ENCODE measurements around the gene GRK5.

The GRK5 gene

DNA sequence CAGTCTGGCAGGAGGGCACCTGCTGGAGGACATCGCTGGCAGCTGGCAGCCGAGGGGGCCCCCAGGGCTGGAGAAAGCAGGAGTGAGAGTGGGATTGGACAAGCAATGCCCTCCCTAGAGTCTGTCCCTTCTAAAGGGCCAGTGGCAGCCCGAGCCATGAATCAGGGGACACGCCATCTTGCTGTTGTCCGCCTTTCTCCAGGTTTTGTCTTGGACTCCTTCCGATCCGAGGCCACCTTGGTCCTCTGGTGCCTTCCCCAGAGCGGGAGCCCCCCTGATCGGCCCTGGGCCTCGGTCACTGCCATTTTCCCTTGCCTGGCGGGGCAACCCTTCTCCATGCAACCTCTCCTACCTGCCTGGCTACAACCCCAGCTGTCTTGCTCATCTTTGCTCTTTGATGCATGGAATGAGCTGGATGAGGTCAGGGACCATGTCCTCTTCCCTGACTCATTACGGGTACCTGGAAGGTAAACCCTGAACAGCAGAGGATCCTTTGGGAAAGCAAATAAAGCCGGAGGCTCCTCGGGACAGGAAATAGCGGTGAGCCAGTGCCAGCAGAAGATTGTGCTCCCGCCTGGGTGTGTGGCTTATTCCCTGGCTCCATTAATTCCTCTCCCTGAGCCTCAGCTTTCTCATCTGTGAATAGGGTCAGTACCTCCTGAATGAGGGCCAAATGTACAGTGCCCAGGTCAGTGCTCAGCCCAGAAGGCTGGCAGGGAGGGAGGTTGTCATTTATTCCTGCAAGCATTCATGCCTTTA lies 112.0 kb downstream of the GRK5 start:
- DNase-seq (ENCODE audit: low read depth), result no peak

DNA sequence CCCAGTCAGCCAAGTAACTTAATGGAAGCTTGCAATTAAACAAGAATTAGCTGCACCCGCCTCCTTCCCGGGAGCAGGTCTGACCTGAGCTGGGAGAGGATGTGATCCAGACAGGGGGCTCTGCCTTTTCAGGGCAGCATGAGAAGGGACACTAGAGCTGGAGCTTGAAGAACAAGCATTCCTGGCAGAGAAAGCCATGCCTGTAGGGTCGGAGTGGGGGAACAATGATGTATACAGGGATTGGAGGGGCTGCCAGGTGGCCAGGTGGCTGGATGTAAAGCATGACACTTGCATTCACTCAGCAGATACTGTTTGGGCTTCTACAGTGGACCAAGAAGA lies 112.5 kb downstream of the GRK5 start:
- DNase-seq (ENCODE audit: low read depth), result no peak

DNA sequence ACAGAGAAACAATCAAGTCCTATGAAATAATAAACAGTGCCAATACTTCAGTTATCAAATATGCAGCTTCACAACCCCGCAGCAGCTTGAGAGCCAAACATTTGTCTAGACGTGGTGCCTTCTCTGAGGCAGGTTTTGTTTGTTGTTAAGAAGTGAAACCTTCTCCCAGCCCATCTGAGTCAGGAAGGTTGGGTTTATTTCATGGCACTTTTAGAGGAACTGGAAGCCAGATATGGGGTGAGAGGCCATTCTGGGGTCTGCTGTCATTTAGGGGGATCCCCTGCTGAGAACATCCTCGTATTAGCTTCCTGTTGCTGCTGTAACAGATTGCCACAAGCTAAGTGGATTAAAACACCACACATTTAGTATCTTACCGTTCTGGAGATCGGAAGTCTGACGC lies 113.6 kb downstream of the GRK5 start:
- DNase-seq (ENCODE audit: low read depth), result no peak

DNA sequence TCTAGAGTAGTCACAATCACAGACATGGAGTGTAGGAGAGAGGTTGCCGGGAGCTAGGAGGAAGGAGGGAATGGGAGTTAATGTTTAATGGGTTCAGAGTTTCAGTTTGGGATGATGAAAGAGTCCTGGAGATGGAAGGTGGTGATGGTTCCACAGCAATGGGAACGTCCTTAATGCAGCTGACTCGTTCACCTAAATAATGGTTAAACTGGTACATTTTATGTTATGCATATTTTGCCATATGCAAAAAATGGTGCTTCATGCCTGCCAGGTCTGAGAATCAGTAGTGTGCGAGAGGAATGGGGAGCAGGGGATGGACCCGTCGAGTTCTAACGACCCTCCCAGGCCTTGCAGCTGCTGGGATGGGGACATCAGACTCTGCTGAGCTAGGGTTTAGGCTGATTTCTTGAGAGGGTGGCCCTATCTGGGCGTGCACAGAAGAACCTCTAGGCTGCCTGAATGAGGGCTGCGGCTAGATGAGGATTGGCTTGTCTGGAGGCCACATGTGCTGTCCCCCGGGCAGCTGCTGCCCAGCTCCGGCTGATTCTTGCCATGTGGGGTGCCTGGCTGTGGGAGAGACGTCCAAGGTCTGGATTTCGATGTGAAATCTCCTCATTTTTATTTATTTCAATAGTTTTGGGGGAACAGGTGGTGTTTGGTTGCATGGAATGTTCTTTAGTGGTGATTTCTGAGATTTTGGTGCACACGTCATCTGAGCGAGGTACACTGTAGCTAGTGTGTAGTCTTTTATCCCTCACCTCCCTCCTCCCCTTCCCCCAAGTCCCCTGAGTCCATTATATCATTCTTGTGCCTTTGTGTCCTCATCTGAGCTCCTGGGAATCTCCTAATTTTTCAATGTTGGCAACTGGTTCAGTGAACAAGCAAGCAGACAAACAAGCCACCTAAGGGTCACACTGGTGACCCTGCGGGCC lies 116.0 kb downstream of the GRK5 start:
- DNase-seq (ENCODE audit: low read depth), result no peak

DNA sequence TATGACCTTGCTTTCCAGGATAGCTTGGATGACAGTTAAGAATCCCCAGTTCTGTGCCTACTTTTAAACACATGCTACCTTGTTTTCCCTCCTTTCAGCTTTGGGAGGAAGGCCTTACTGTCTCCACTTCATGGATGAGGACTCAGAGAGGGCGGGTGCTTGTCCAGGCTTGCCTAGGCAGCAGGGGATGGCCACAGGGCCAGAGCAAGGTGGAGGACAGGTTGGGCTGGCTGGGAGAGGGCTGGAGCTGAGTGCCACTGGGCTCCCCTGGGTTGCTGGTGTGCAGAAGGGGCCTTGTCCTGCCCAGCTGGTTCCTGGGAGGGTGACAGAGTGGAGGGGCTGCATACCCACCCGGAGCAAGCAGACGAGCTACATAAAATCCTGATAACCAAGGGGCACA lies 117.8 kb downstream of the GRK5 start:
- no peak for DNase-seq (ENCODE audit: low read depth)

DNA sequence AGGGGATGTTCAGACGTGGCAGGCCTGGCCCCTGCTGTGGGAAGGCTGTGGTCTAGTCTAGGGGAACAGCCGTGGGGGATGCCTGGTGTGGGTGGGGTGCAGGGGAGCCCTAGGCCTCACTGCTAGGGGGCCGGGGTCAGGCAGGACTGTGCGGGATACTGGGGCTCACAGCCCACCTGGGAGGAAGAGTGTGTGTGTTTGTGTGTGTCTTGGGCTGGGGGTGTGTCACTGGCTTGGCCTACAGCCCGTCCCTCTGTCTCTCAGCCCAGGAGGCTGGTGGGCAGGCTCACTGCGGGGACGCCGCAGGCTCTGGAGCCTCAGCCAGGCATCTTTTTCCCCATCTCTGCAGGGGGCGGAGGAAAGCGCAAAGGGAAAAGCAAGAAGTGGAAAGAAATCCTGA lies 118.8 kb downstream of the GRK5 start:
- DNase-seq (ENCODE audit: low read depth), result no peak

DNA sequence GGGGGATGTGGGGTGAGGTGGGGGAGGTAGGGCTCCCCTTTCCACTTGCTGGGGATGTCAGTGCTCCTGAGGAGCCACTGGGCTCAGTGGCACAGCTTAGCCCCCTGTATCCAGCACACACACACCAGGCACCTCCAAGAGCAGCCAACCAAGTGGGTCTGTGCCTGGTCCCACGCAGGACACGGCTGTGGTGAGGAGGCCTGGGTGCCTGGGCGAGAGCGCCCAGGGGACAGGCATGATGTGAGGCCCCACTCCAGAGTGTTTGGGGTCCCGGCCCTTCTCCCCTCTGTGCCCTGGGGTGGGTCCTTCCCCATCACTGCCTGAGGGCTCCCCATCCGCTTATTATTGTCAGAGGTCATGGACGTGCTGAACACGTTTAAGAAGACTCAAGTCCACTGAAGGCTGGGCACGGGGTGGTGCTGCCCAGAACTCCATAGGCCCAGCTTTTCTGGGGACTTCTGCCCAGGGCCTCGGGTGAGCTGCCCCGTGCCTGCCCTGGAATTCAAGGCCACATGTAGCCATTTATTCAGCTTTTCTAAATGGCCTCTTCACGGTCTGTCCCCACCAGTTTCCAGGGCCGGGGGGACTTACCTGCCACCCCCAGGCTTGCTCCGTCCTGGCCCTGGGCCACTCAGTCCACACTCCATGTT lies 119.8 kb downstream of the GRK5 start:
- DNase-seq (ENCODE audit: low read depth), result no peak

DNA sequence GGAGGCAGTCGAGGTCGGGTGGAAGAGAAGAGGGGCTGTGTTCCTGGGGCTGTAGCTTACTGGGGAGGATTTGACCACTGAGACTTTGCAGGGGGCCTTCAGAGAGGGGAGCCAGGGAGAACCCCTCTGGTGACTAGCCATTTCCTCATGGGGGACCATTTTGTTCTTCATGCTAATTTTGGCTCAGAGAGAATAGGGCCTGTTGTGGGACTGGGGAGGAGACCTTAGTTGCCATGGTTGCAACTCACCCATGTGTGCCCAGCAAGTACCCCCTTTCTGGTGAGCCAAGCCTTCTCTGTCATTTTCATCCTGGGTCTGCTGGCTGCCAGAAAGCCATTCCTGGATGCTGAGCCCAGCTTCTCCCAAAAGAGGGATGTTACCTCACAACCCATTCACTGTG lies 120.9 kb downstream of the GRK5 start:
- no peak for DNase-seq (ENCODE audit: low read depth)

DNA sequence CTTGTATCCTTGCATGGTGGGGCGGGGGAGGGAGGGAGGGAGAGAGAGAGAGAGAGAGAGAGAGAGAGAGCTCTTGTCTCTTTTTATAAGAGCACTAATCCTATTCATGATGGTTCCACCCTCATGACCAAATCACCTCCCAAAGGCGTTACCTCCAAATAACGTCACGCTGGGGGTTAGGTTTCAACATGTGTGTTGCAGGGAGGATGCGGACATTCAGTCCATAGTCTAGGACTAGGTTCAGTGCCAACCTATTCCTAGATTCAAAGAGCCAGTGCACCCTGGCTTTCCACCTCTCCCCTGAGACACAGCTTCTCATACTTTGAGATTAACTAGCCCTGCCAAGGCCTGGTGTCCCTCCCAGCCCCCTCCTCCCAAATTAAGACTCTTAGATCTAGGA lies 123.0 kb downstream of the GRK5 start:
- no peak for DNase-seq (ENCODE audit: low read depth)

DNA sequence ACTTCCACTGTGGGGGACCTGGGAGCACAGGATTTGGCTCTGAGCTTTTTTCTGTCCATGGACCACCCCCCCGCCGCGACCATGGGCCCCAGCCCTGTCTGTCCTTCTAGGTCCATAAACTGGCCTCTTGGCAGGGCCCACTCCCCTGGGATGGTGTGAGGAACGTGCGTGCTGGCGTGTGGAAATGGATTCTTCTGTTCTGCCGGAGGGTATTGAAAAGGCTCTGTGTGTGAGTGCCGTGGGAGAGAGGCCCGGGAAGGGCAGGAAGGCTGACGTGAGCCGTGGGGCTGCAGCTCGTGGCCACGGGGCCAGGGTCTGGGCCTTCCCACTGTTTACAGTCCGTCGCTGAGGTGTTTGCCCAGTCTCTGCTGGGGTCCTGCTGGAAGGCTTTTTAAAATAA lies 123.7 kb downstream of the GRK5 start:
- DNase-seq (ENCODE audit: low read depth), result no peak

DNA sequence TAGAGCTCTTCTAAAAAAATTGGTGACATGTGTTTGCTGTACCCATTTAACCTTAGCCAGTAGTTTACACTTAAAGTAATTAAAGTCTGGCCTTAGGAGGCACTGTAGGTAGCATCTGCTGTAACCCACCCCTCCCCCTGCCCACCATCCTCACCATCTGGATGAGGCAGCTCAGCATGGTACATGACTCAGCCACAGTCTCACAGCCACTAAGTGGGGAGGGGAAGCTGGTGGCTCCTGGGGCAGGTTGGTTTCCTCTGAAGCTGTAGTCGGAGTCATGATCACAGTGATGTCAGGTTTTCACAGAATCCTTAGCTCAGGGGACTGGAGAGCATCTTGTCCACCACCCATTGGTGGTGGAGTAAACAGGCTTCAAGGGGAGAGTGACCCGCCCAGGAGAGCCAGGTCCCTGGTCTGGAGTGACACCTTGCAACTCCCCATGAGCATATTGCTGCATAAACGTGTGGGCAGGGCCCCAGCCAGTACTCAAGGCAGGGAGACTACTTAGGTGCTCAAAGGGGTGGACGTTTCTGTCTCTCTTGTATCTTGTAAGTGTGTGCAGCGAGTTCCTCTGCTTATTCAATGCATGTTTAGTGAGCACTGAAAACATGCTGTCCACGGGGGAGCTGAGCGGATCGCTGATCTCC lies 125.9 kb downstream of the GRK5 start:
- DNase-seq (ENCODE audit: low read depth), result peak; percentile 59

DNA sequence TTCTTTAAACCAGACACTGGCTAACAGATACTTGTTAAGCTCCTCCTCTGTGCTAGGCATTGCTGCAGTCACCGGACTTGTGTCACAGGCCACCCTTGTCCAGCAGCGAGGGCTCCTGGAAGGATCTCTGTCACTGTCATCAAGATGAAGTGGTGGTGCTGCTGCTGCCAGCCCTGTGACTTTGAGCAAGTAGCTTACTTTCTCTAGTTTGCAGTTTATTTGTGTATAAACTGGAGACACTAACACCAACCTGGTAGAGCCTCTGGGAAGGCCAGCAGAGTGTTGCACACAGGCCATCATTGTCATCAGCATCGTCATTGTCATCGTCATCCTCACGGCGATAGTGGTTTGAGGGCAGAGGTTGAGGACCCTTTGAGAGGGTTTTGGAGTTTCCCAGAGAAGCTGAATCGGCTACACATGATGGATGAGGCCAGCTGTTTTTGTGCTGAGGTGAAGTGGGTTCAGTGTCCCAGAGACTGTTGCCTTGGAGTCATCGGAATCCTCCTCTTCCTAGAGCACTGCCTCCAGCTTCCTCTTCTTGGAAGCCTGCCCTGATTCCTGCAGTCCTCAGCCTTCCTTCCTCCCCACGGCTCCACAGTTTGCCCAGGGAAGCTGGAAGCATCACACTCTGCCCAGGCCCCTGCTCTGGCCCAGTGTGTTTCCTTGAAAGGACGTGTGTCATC lies 128.4 kb downstream of the GRK5 start:
- DNase-seq (ENCODE audit: low read depth), result no peak

DNA sequence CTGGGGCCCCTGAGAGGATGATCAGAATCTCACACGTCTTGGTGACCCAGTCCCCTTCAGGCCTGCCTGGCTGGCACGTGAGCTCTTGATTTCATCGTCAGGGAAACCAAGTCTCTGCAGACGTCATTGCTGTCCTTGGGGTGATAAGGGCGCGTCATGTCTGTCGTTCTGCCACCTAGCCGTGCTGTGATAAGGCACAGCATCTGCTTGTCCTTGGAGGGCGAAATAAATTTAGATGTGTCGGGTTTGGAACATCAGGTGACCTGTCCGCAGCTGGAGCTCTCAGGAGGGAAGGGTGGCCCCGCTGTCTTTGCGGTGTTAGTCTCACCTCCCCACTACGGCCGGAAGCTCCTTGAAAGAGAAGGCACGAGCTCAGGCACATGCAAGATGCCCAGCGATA lies 129.2 kb downstream of the GRK5 start:
- no peak for DNase-seq (ENCODE audit: low read depth)

DNA sequence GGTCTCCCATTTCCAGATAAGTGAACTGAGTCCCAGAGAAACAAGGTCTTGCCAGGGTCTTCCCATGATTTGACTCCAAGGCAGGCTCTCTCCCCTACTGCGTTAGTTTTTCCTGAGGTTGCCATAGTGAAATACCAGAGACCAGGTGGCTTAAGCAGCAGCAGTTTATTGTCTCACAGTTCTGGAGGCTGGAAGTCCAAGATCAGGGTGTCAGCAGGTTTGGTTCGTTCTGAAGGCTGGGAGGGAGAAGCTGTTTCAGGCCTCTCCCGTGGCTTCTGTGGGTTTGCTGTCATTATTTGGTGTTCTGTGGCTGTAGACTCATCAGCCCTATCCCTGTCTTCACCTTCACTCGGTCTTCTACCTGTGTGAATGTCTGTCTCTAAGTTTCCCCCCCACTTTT lies 129.9 kb downstream of the GRK5 start:
- DNase-seq (ENCODE audit: low read depth), result no peak

DNA sequence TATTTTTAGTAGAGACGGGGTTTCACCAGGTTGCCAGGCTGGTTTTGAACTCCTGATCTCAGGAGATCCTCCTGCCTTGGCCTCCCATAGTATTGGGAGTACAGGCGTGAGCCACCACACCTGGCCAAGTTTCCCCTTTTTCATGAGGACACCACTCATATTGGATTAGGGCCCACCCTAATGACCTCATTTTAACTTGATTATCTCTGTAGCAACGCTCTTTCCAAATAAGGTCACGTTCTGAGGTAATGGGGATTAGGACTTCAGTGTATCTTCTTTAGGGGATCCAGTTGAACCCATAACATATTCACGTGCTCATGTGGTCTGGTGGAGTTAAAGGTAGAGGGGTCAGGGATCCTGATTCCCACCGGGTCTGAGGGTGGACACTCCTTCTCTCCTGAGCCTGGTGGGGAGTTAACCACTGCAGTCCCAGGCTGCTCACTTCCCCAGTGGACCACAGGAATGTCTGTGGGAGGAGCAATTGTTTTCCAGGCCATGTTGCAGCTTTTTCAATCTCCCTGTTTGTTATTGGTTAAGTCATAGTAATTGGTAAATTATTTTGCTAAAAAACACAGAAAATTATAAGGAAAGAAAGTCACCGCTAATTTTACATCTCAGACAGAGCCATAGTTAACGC lies 130.5 kb downstream of the GRK5 start:
- DNase-seq (ENCODE audit: low read depth), result no peak

DNA sequence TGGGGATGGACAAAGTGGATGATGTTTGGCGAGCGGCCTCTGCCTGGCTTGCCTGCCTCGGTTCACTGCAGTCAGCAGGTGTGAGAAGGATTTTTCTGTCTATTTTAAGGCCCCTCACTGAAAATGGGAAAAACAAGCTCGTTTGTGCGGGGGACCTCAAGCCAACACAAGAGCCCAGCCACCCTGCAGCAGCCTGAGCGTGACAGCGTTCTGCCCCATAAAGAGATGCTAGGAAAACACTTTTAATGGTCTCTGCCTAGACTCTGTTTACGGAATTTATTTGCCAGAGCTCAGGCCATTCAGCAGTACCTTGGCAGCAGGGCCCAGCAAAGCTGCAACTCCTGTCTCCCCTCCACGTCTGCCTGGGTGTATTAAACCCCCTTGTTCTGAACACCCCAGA lies 131.7 kb downstream of the GRK5 start:
- DNase-seq (ENCODE audit: low read depth), result no peak

DNA sequence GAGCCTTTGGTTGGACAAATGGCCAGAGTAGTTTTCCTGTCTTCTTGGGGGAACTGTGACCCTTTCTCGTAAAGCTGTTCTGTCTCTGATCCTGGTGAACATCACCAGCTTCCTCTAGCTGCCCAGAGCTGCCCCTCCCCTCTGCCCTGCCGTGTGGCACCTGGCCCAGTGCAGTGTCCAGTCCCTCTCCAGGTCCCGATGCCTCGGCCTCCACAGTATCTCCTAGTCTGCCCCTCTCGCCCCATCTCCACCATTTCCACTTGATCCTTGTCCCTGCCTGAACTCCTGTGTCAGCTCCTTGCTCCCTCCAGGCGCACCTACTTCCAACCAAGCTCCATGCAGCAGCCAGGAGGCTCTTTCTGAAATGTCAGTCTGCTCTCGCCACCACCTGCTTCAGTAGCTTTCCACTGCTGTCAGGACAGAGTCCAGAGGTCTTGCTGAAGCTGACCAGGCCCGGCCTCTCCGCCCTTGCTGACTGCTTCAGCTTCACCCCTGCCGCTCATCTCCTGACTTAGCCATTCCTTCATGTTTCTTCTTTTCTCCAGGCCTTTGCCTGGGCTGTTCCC lies 133.6 kb downstream of the GRK5 start:
- no peak for DNase-seq (ENCODE audit: low read depth)

DNA sequence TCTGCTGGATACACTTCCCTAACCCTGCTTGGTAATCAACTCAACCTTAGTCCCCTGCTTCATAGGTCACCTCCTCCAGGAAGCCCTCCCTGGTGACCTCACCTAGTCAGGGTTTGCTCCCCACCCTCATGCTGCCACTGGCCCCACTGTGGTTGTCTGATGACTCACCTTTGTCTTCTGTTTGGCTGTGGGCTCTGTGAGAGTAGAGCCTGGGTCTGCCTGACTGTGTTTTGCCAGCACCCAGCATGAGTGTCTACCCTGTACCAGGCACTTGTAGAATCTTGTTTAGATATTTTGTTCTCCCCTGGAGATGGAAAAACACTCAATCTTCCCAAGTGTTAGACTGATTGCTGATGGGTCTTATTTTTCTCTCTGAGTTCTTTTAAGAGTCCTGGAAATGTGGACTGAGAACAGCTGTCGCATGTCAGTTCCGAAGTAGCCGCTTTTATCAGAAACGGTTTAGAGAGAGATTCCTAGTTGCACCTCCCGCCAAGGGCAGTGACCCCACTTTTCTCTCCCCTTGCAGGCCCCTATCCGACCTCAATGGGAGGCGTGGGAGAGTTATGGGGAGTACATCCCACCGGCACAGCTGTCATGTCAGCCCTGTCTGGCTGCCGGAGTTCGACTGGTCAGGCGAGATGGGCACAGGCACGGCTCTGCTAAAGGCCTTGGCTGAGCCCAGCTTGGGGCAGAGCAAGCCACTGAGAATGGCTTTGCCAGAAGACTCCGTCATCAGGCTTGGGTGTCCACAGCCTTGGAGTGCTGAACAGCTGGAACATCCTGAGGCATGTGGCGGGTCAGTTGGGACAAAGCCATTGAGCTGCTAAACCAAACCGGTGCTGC lies 134.3 kb downstream of the GRK5 start:
- DNase-seq (ENCODE audit: low read depth), result peak; percentile 22

DNA sequence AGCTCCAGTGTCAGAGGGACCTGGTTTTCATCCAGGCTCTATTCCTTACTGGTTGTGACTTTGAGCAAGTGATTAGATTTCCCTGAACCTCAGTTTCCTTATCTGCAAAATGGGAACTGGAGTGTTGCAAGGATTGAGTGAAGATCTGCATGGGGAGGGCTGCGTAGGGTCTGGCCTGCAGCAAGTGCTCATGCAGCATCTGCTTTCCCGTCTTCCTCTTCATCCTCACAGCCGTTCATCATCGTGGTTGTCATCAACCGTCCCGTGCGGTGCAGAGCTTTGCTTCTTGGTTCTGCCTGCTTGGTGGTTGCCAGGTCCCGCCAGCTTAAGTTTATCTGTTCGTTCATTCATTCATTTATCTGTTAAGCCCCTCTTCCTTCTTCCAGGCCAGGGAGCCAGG lies 135.0 kb downstream of the GRK5 start:
- no peak for DNase-seq (ENCODE audit: low read depth)

DNA sequence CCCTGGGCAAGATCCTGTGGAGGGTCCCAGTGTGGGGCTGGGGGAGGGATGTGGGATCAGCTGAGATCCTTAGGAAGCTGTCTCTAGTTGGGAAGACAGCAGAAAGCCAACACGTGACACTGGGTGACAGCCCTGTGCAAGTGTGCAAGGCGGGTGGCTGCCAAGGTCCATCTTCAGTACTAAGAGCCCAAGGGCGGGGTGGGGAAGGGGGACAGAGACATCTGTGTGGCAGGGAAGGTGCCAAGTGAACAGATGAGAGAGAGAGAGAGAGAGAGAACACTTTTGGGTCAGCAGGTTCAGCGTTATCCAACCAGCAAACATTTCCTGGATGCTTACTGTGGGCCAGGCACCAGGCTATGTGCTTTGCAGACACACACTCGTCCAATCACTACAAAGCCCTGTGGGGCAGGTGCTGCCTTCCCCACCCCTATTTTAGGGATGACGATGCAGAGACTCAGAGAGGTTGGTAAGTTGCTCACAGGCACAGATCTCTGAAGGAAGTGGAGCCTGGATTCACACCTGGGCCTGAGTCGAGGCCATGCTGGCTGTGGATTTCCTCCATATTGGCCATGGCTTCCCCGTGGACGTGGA lies 135.7 kb downstream of the GRK5 start:
- DNase-seq (ENCODE audit: low read depth), result no peak
